GM19372 (cell line): ENCODE measurements around the gene CERT1.
"Not testable (repeated sequence)": the region's sequence is repeated elsewhere in the genome, so short reads cannot be mapped to it uniquely, and the experiment has no call there.

Experiments
- ATAC-seq: cut with Tn5 transposase; IDR thresholded peaks from one replicate; pipeline ENCODE4 v1.9.1; 2021; ENCODE audit warnings: mild to moderate bottlenecking, low read depth, moderate library complexity; ENCODE audit not compliant: unreplicated experiment

CERT1 gene

GRCh38 chr5:75362474-75362975, 148.9 kb downstream of the CERT1 start:
- ATAC-seq = no peak

GRCh38 chr5:75361310-75361709, 150.1 kb downstream of the CERT1 start:
- no peak for ATAC-seq

- ATAC-seq = no peak
These were observed 153.3 kb downstream of the CERT1 start for GRCh38 chr5:75358117-75358516.

GRCh38 chr5:75356719-75357118, 154.7 kb downstream of the CERT1 start:
- no peak for ATAC-seq

GRCh38 chr5:75355236-75355635, 156.2 kb downstream of the CERT1 start:
- no peak for ATAC-seq

- ATAC-seq = no peak
These were observed 160.1 kb downstream of the CERT1 start for GRCh38 chr5:75351139-75351926.

- ATAC-seq = no peak
These were observed 161.8 kb downstream of the CERT1 start for GRCh38 chr5:75349663-75350062.

- ATAC-seq = no peak
These were observed 163.2 kb downstream of the CERT1 start for GRCh38 chr5:75348241-75348640.

- no peak for ATAC-seq
These were observed 168.6 kb downstream of the CERT1 start for GRCh38 chr5:75342836-75343235.

- no peak for ATAC-seq
These were observed 169.5 kb downstream of the CERT1 start for GRCh38 chr5:75341934-75342333.

GRCh38 chr5:75340714-75341478, 170.5 kb downstream of the CERT1 start:
- no peak for ATAC-seq

GRCh38 chr5:75338408-75338807, 173.0 kb downstream of the CERT1 start:
- no peak for ATAC-seq

- ATAC-seq = peak; percentile 0
These were observed 173.9 kb downstream of the CERT1 start for GRCh38 chr5:75337366-75338021.

GRCh38 chr5:75336615-75337336, 174.7 kb downstream of the CERT1 start, which contains the start of gene HMGCR:
Gene HMGCR (plus strand): TSS chr5:75337220. CDS start chr5:75342606, 5,386 bp downstream.
- ATAC-seq = peak; percentile 96

- no peak for ATAC-seq
These were observed 175.3 kb downstream of the CERT1 start for GRCh38 chr5:75335952-75336614.

GRCh38 chr5:75335486-75335885, 175.9 kb downstream of the CERT1 start:
- no peak for ATAC-seq

- ATAC-seq = not testable (repeated sequence)
These were observed 177.0 kb downstream of the CERT1 start for GRCh38 chr5:75334413-75334812.

GRCh38 chr5:75333759-75334158, 177.7 kb downstream of the CERT1 start:
- ATAC-seq = not testable (repeated sequence)
